Fibroblast of villous mesenchyme (primary cell): ENCODE measurements around the gene AMPD3. TPM values are rescaled to one million over a fixed set of nuclear protein-coding genes. Genes with fewer than 3 reads are reported as not detected.
A peak's percentile ranks its signal among the peaks of the same experiment; 100 is the strongest.

Experiments
- DNase-seq: peaks from one replicate; pipeline ENCODE4 v3.0.0-alpha.2; 2010; ENCODE audit warnings: low read depth
- H3K4me3 ChIP-seq: 2 replicates; pipeline ENCODE4 v1.5.1; 2011; ENCODE audit warnings: low read depth, mild to moderate bottlenecking, low read length
- total RNA-seq: library from RNA; depleted of rRNA; stranded (reverse); fragments of >200 nt; gene quantifications from 2 replicates; pipeline ENCODE4 v1.2.3, GENCODE V29; 2012
- TF ChIP-seq, protein P1 (sequence below): IDR thresholded peaks from 2 replicates; pipeline ENCODE4 v1.5.1; 2012; ENCODE audit warnings: low read depth, mild to moderate bottlenecking, low read length; ENCODE audit not compliant: insufficient read depth

Gene AMPD3
- total RNA-seq, 1 donor, result 22.9 TPM

DNA sequence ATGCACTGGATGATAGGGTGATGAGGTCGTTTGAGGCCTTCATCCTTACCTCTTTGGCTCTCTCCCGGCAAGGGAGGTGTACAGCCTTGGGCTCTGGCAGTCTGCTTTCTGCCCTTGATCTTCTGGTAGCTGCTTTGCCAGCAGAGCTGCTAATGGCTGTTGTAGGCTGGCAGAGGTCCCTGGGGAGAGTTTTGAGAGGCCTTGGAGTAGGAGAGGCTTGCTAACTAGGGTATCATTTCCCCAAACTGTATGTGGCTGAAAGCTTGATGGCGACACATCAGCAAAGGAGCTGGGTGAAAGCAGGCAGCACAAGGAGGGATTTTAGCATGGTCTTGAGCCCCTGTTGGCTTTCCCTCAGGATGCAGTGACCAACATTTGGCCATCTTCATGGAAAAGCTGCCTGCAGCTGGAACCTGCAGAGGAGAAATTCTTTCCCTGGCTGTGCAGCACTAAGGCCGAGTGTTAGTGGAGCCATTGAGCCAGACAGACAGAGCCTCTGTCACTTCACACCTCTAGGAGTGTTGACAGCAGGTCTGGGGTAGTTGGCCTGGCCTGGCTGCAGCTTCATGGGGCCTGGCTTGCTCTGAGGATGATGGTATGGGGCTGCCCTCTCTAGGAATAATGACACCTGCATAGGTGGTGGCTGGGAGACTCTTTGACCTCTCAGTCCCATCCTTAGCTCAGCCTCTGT lies 3.5 kb upstream of the AMPD3 start:
- DNase-seq, result no peak
- TF ChIP-seq, protein P1, sequence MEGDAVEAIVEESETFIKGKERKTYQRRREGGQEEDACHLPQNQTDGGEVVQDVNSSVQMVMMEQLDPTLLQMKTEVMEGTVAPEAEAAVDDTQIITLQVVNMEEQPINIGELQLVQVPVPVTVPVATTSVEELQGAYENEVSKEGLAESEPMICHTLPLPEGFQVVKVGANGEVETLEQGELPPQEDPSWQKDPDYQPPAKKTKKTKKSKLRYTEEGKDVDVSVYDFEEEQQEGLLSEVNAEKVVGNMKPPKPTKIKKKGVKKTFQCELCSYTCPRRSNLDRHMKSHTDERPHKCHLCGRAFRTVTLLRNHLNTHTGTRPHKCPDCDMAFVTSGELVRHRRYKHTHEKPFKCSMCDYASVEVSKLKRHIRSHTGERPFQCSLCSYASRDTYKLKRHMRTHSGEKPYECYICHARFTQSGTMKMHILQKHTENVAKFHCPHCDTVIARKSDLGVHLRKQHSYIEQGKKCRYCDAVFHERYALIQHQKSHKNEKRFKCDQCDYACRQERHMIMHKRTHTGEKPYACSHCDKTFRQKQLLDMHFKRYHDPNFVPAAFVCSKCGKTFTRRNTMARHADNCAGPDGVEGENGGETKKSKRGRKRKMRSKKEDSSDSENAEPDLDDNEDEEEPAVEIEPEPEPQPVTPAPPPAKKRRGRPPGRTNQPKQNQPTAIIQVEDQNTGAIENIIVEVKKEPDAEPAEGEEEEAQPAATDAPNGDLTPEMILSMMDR, result no peak
- no peak overlapping the region for H3K4me3 ChIP-seq

- H3K4me3 ChIP-seq, result no peak overlapping the region
- TF ChIP-seq, protein P1, result no peak
- no peak for DNase-seq
These were observed 2.8 kb upstream of the AMPD3 start for GRCh38 chr11:10452211-10452767.

DNA sequence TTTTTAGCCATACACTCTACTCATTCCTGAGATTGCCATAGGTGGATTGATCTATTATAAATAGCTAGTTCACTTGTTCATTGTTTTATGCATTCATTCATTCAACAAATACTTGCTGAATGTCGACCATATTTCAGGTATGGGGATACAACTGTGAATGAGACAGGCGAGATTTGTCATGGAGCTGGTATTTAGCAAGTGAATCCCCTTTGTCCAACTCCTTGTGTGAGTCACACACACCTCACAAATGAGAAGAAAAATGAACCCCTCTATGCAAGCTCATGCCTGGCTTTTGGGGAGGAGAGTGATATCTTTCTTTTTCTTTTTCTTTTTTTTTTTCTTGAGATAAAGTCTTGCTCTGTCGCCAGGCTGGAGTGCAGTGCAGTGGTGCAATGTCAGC lies 1.8 kb upstream of the AMPD3 start:
- DNase-seq, result no peak
- H3K4me3 ChIP-seq, result no peak overlapping the region
- TF ChIP-seq, protein P1, result no peak

DNA sequence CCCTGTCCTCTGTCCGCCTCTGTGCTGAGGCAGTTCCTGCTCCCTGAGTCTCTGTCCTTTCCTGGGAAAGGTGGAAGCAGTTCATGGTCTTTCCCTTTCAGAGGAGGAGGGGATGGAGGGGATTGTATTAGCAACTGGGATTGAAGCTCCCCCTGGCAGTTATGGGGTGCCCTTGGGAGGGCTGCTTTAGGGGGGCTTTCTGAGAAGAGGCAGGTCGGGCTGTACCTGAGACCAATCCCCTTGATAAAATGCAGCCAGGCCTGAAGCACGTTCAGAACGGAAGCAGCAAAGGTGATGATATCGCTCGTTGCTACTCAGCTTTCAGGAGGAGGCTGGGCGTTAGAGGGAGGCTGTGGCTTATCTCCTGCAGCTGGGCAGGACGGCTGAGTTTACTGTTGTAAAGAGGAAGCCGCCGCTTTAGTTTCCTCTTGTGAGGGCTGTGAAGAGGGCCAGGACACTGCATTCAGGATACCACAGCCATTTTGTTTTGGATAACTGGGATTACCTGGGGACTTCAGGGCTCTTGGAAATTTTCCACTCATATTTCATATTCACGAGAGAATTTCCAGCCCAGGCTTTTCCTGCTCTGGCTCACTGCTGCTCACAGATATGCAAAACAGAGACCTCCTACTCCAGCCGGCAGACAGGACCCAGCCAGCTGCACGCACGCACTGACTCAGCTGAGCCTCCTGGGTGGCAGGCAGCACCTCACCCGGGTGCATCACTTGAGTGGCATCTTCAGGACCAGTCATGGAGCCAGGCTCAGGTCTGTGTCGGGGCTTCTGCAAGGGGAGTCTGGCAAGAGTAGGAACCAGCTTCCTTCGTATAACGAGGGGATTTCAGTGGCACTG lies 798 bp downstream of the AMPD3 start:
- DNase-seq, result peak; percentile 88
- H3K4me3 ChIP-seq, result peak overlapping the region; percentile 48
- TF ChIP-seq, protein P1, result no peak

DNA sequence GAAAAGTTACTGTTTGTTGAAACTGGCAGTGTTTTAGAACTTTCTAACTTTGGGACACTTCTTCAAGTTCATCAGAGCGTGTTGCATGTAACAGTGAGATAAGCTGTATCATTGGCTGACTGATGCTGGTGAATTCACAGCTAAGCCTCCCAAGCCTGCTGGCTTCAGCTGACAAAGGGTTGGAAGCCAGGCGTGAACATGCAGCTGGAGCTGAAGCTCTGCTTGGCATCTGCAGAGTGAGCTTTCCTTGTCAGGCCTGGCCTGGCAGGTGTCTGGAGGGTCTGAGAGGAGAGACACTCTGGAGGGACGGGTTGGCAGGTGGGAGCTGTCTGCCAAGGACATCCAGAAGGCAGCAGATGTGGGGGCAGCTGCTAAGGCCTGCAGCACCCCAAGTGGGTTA lies 1.5 kb downstream of the AMPD3 start:
- TF ChIP-seq, protein P1, result no peak
- peak overlapping the region; percentile 48 for H3K4me3 ChIP-seq
- DNase-seq, result no peak

GRCh38 chr11:10457901-10458300 lies 2.8 kb downstream of the AMPD3 start:
- DNase-seq, result no peak
- H3K4me3 ChIP-seq, result no peak overlapping the region
- TF ChIP-seq, protein P1, result no peak
